ENCODE results near the gene ZNF367. TPM values are rescaled to one million over a fixed set of nuclear protein-coding genes. Genes with fewer than 3 reads are reported as not detected.

Gene ZNF367
- total and polyA plus RNA-seq, 4 donors: 0.36 to 18.1 (median 2.0) TPM

DNA sequence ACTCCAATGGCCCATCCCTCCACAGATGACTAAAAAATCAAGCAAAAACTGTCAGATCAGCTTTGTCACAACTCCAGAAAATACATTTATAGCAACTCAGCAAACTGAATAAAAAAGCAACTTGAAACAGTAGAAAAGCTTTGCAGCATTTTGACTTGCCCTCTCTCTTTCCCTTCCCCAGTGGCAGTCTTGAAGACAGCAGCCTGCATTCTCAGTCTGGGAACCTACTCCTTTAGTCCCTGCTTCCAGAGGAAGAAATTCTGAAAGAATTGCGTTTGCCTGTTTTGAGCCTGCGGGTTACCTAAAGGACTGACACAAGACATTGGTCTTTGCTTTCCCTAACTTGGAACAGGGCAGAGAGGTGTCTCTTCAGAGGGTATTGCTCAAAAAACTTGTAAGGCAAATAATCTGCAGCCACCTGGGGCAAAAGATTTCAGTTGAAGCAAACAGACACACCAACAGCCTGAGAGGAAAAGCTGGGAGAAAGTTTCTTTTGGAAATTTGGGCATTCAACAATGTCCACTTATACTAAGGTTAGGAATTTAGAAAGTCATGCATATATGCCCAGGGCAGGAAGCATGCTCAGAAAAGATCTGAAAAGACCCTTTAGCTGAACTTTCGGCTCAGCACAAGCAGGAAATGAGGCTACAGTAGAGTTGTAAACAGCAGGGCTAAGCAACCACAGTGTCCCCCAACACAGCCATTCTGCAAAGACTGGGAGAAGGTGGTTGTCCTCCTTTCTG, 19.4 kb downstream of the ZNF367 start:
- H3K4me3 ChIP-seq (ENCODE audit: low read depth in 1 of 3, low read length in 3 of 3): no peak overlapping the region
- no peak for DNase-seq (ENCODE audit: low spot score)
- TF ChIP-seq TAF1 (conservative IDR thresholded peaks at IDR 0.05) (no peak), FOXA1 (IDR thresholded peaks at IDR 0.05) (no peak), SP1 (IDR thresholded peaks at IDR 0.05) (no peak), HNF4G (IDR thresholded peaks at IDR 0.05) (no peak), RXRA (IDR thresholded peaks at IDR 0.05) (no peak), EGR1 (IDR thresholded peaks at IDR 0.05; ENCODE audit: low read depth in 2 of 2) (no peak), NR2F2 (IDR thresholded peaks at IDR 0.05) (no peak), GABPA (IDR thresholded peaks at IDR 0.05 in 1 of 2, conservative IDR thresholded peaks at IDR 0.05 in 1 of 2) (no peak)
- TF ChIP-seq, protein P1, sequence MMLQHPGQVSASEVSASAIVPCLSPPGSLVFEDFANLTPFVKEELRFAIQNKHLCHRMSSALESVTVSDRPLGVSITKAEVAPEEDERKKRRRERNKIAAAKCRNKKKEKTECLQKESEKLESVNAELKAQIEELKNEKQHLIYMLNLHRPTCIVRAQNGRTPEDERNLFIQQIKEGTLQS (IDR thresholded peaks at IDR 0.05): no peak
- TF ChIP-seq, protein P2, sequence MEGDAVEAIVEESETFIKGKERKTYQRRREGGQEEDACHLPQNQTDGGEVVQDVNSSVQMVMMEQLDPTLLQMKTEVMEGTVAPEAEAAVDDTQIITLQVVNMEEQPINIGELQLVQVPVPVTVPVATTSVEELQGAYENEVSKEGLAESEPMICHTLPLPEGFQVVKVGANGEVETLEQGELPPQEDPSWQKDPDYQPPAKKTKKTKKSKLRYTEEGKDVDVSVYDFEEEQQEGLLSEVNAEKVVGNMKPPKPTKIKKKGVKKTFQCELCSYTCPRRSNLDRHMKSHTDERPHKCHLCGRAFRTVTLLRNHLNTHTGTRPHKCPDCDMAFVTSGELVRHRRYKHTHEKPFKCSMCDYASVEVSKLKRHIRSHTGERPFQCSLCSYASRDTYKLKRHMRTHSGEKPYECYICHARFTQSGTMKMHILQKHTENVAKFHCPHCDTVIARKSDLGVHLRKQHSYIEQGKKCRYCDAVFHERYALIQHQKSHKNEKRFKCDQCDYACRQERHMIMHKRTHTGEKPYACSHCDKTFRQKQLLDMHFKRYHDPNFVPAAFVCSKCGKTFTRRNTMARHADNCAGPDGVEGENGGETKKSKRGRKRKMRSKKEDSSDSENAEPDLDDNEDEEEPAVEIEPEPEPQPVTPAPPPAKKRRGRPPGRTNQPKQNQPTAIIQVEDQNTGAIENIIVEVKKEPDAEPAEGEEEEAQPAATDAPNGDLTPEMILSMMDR (IDR thresholded peaks at IDR 0.05; ENCODE audit: low read depth, low read length, missing input control): no peak
- TF ChIP-seq, protein P3, sequence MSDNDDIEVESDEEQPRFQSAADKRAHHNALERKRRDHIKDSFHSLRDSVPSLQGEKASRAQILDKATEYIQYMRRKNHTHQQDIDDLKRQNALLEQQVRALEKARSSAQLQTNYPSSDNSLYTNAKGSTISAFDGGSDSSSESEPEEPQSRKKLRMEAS (IDR thresholded peaks at IDR 0.05): no peak
- TF ChIP-seq, protein P4, sequence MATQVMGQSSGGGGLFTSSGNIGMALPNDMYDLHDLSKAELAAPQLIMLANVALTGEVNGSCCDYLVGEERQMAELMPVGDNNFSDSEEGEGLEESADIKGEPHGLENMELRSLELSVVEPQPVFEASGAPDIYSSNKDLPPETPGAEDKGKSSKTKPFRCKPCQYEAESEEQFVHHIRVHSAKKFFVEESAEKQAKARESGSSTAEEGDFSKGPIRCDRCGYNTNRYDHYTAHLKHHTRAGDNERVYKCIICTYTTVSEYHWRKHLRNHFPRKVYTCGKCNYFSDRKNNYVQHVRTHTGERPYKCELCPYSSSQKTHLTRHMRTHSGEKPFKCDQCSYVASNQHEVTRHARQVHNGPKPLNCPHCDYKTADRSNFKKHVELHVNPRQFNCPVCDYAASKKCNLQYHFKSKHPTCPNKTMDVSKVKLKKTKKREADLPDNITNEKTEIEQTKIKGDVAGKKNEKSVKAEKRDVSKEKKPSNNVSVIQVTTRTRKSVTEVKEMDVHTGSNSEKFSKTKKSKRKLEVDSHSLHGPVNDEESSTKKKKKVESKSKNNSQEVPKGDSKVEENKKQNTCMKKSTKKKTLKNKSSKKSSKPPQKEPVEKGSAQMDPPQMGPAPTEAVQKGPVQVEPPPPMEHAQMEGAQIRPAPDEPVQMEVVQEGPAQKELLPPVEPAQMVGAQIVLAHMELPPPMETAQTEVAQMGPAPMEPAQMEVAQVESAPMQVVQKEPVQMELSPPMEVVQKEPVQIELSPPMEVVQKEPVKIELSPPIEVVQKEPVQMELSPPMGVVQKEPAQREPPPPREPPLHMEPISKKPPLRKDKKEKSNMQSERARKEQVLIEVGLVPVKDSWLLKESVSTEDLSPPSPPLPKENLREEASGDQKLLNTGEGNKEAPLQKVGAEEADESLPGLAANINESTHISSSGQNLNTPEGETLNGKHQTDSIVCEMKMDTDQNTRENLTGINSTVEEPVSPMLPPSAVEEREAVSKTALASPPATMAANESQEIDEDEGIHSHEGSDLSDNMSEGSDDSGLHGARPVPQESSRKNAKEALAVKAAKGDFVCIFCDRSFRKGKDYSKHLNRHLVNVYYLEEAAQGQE (IDR thresholded peaks at IDR 0.05): no peak
- WGBS: 61% methylated on average over 3 of the region's 3 CpGs
- H3K9me3 ChIP-seq (ENCODE audit: control insufficient read depth in 4 of 4, low read length in 3 of 4): no peaks in the 10 kb centered on the region
- peak overlapping the region in 1 of 2 donors; percentile 47 for H3K9ac ChIP-seq (ENCODE audit: low read depth in 1 of 2, low read length in 2 of 2)
- no peak overlapping the region for H3K27ac ChIP-seq (ENCODE audit: low read depth in 1 of 2, low read length in 2 of 2)
- no peaks in the 10 kb centered on the region for H3K27me3 ChIP-seq (ENCODE audit: control insufficient read depth in 4 of 4, insufficient read depth in 4 of 4, low read length in 3 of 4)
- peaks cover 0 to 2% (median 0%) of the 10 kb centered on the region in 4 donors for H3K36me3 ChIP-seq (ENCODE audit: control insufficient read depth in 4 of 4, insufficient read depth in 3 of 4, low read depth in 1 of 4, low read length in 3 of 4)
- H3K4me1 ChIP-seq (ENCODE audit: control insufficient read depth in 4 of 4, insufficient read depth in 4 of 4, low read length in 3 of 4): peaks cover 0 to 1% (median 0%) of the 10 kb centered on the region in 4 donors

DNA sequence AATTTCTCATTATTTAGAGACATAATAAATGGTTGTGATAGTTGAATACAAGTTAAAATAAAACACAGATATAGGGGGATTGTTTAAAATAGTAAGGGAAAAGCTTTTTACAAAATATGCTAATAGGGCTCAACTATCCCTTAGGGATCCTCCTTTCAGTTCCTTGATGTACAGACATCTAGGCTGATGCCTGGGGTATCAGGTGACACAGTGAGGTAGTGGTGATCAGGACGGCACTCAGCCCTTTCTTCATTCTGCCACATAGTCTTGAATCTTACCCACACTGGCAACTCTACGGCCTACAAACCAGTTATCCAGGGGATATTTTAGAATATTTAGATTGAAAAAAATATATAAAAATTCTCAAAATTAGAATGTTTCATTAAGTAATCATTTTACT, 22.2 kb downstream of the ZNF367 start:
- no peak for DNase-seq (ENCODE audit: low spot score)
- over 99% methylated on average over 2 of the region's 2 CpGs for WGBS
- H3K27me3 ChIP-seq (ENCODE audit: control insufficient read depth in 4 of 4, insufficient read depth in 4 of 4, low read length in 3 of 4): no peaks in the 10 kb centered on the region
- H3K4me3 ChIP-seq (ENCODE audit: low read depth in 1 of 3, low read length in 3 of 3): no peak overlapping the region
- H3K36me3 ChIP-seq (ENCODE audit: control insufficient read depth in 4 of 4, insufficient read depth in 3 of 4, low read depth in 1 of 4, low read length in 3 of 4): peaks cover 0 to 2% (median 0%) of the 10 kb centered on the region in 4 donors
- H3K9ac ChIP-seq (ENCODE audit: low read depth in 1 of 2, low read length in 2 of 2): no peak overlapping the region
- H3K9me3 ChIP-seq (ENCODE audit: control insufficient read depth in 4 of 4, low read length in 3 of 4): no peaks in the 10 kb centered on the region
- peaks cover 0 to 13% (median 8%) of the 10 kb centered on the region in 4 donors for H3K4me1 ChIP-seq (ENCODE audit: control insufficient read depth in 4 of 4, insufficient read depth in 4 of 4, low read length in 3 of 4)
- no peak overlapping the region for H3K27ac ChIP-seq (ENCODE audit: low read depth in 1 of 2, low read length in 2 of 2)
- TF ChIP-seq EGR1 (IDR thresholded peaks at IDR 0.05; ENCODE audit: low read depth in 2 of 2) (no peak), SP1 (IDR thresholded peaks at IDR 0.05) (no peak), TAF1 (conservative IDR thresholded peaks at IDR 0.05) (no peak), NR2F2 (IDR thresholded peaks at IDR 0.05) (no peak), FOXA1 (IDR thresholded peaks at IDR 0.05) (no peak), GABPA (IDR thresholded peaks at IDR 0.05 in 1 of 2, conservative IDR thresholded peaks at IDR 0.05 in 1 of 2) (no peak), HNF4A (conservative IDR thresholded peaks at IDR 0.05) (no peak), RXRA (IDR thresholded peaks at IDR 0.05) (no peak), RAD21 (IDR thresholded peaks at IDR 0.05) (no peak), HNF4G (IDR thresholded peaks at IDR 0.05) (no peak)
- TF ChIP-seq, protein P3 (IDR thresholded peaks at IDR 0.05): no peak
- TF ChIP-seq, protein P1 (IDR thresholded peaks at IDR 0.05): no peak
- TF ChIP-seq, protein P4 (IDR thresholded peaks at IDR 0.05): no peak
- TF ChIP-seq, protein P5, sequence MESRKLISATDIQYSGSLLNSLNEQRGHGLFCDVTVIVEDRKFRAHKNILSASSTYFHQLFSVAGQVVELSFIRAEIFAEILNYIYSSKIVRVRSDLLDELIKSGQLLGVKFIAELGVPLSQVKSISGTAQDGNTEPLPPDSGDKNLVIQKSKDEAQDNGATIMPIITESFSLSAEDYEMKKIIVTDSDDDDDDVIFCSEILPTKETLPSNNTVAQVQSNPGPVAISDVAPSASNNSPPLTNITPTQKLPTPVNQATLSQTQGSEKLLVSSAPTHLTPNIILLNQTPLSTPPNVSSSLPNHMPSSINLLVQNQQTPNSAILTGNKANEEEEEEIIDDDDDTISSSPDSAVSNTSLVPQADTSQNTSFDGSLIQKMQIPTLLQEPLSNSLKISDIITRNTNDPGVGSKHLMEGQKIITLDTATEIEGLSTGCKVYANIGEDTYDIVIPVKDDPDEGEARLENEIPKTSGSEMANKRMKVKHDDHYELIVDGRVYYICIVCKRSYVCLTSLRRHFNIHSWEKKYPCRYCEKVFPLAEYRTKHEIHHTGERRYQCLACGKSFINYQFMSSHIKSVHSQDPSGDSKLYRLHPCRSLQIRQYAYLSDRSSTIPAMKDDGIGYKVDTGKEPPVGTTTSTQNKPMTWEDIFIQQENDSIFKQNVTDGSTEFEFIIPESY (IDR thresholded peaks at IDR 0.05): no peak
